Measurements from ENCODE around the gene SLC35A5.
"Not testable (repeated sequence)": the region's sequence is repeated elsewhere in the genome, so short reads cannot be mapped to it uniquely, and the experiment has no call there.

The SLC35A5 gene

GRCh38 chr3:112561734-112562529 lies at the start of gene SLC35A5, which contains the start of gene ATG3:
SLC35A5 (plus strand) TSS chr3:112562045; CDS start chr3:112563404, 1,359 bp downstream.
ATG3 (minus strand) TSS chr3:112561962; CDS start chr3:112561528, 434 bp downstream.
- in situ Hi-C loops (cut with MboI; ENCODE audit: low sequenced_read_pairs): no loop called here

GRCh38 chr3:112512320-112512719 lies 49.5 kb upstream of the SLC35A5 start:
- in situ Hi-C loops (cut with MboI; ENCODE audit: low sequenced_read_pairs): loop anchor here (25.0 kb wide), 1 partner anchor 400 kb away; no protein-coding TSS in a partner anchor

GRCh38 chr3:112514527-112515128 lies 47.2 kb upstream of the SLC35A5 start:
- in situ Hi-C loops (cut with MboI; ENCODE audit: low sequenced_read_pairs): loop anchor here (25.0 kb wide), 1 partner anchor 402 kb away; no protein-coding TSS in a partner anchor

- in situ Hi-C loops (cut with MboI; ENCODE audit: low sequenced_read_pairs): loop anchor here (25.0 kb wide), 1 partner anchor 407 kb away; no protein-coding TSS in a partner anchor
Observed at GRCh38 chr3:112518970-112519369, 42.9 kb upstream of the SLC35A5 start.

GRCh38 chr3:112519424-112520001 lies 42.3 kb upstream of the SLC35A5 start:
- in situ Hi-C loops (cut with MboI; ENCODE audit: low sequenced_read_pairs): loop anchor here (10.0 to 25.0 kb wide), 2 partner anchors 195 to 407 kb away; no protein-coding TSS in a partner anchor

GRCh38 chr3:112524127-112524526 lies 37.7 kb upstream of the SLC35A5 start:
- in situ Hi-C loops (cut with MboI; ENCODE audit: low sequenced_read_pairs): loop anchor here (10.0 to 25.0 kb wide), 2 partner anchors 199 to 412 kb away; no protein-coding TSS in a partner anchor

GRCh38 chr3:112530573-112530972 lies 31.3 kb upstream of the SLC35A5 start:
- in situ Hi-C loops (cut with MboI; ENCODE audit: low sequenced_read_pairs): no loop called here

- in situ Hi-C loops (cut with MboI; ENCODE audit: low sequenced_read_pairs): no loop called here
Observed at GRCh38 chr3:112531358-112531781, 30.5 kb upstream of the SLC35A5 start.

GRCh38 chr3:112539825-112540650 lies 21.8 kb upstream of the SLC35A5 start:
- in situ Hi-C loops (cut with MboI; ENCODE audit: low sequenced_read_pairs): no loop called here

GRCh38 chr3:112546216-112546759 lies 15.6 kb upstream of the SLC35A5 start:
- in situ Hi-C loops (cut with MboI; ENCODE audit: low sequenced_read_pairs): no loop called here

- in situ Hi-C loops (cut with MboI; ENCODE audit: low sequenced_read_pairs): no loop called here
Observed at GRCh38 chr3:112550859-112551258, 11.0 kb upstream of the SLC35A5 start.

GRCh38 chr3:112555535-112556170 lies 6.2 kb upstream of the SLC35A5 start:
- in situ Hi-C loops (cut with MboI; ENCODE audit: low sequenced_read_pairs): no loop called here

- in situ Hi-C loops (cut with MboI; ENCODE audit: low sequenced_read_pairs): no loop called here
Observed at GRCh38 chr3:112557976-112558375, 3.9 kb upstream of the SLC35A5 start.

- in situ Hi-C loops (cut with MboI; ENCODE audit: low sequenced_read_pairs): no loop called here
Observed at GRCh38 chr3:112560307-112560706, 1.5 kb upstream of the SLC35A5 start.

GRCh38 chr3:112560721-112561483 lies 943 bp upstream of the SLC35A5 start:
- in situ Hi-C loops (cut with MboI; ENCODE audit: low sequenced_read_pairs): no loop called here

- in situ Hi-C loops (cut with MboI; ENCODE audit: low sequenced_read_pairs): no loop called here
Observed at GRCh38 chr3:112561484-112561733, 436 bp upstream of the SLC35A5 start.

- in situ Hi-C loops (cut with MboI; ENCODE audit: low sequenced_read_pairs): not testable (repeated sequence)
Observed at GRCh38 chr3:112564247-112564939, 2.5 kb downstream of the SLC35A5 start.

- in situ Hi-C loops (cut with MboI; ENCODE audit: low sequenced_read_pairs): no loop called here
Observed at GRCh38 chr3:112564940-112565305, 3.1 kb downstream of the SLC35A5 start.

GRCh38 chr3:112568642-112569041 lies 6.8 kb downstream of the SLC35A5 start:
- in situ Hi-C loops (cut with MboI; ENCODE audit: low sequenced_read_pairs): no loop called here
